ENCODE data around the gene SEMA6B. TPM values are rescaled to one million over a fixed set of nuclear protein-coding genes. Genes with fewer than 3 reads are reported as not detected.

The SEMA6B gene
- total and polyA plus RNA-seq, 2 donors (not counting 3 experiments of a cell fraction or from before 2014, with no cell fraction given) = 97.8 to 176 TPM

- Histone ChIP-seq H3K4me1 (ENCODE audit: control insufficient read depth, extremely low read depth, insufficient read depth, low read length) (no peaks in the 10 kb centered on the region), H3K4me2 (ENCODE audit: insufficient read depth, low read length) (no peak overlapping the region), H3K9me3 (replicated peaks; ENCODE audit: control insufficient read depth, insufficient read depth, low read length) (no peaks in the 10 kb centered on the region), H3K36me3 (ENCODE audit: control insufficient read depth in 2 of 2, extremely low read depth in 1 of 2, insufficient read depth in 2 of 2, low read length in 2 of 2) (no peaks in the 10 kb centered on the region), H3K9ac (replicated peaks; ENCODE audit: extremely low read depth, insufficient read depth, low read length) (no peak overlapping the region), H3K27me3 (ENCODE audit: control insufficient read depth in 2 of 2, insufficient read depth in 2 of 2, low read length in 2 of 2) (no peaks in the 10 kb centered on the region), H2AFZ (ENCODE audit: low read depth, low read length) (no peak overlapping the region), H3K4me3 (replicated peaks in 1 of 3; ENCODE audit: insufficient read depth in 1 of 3, low read depth in 1 of 3, low read length in 3 of 3) (no peak overlapping the region), H4K20me1 (replicated peaks; ENCODE audit: control insufficient read depth, extremely low read depth, insufficient read depth, low read length) (no peaks in the 10 kb centered on the region), H3K79me2 (ENCODE audit: control insufficient read depth, insufficient read depth, low read length) (no peaks in the 10 kb centered on the region), H3K27ac (ENCODE audit: insufficient read depth, low read depth, low read length) (no peak overlapping the region), H3K9me1 (replicated peaks; ENCODE audit: control insufficient read depth, extremely low read depth, insufficient read depth, low read length) (no peaks in the 10 kb centered on the region)
- dilution Hi-C loops (cut with MboI; ENCODE audit: extremely low pct_ligation_motif_present, low sequenced_read_pairs) = no loop called here
- DNase-seq (ENCODE audit: low read depth, low spot score) = no peak
- intact Hi-C loops (cut with micrococcal nuclease) = no loop called here
- no peak for TF ChIP-seq MYC (IDR thresholded peaks at IDR 0.05; ENCODE audit: low read depth, low read length)
- TF ChIP-seq JUN (IDR thresholded peaks at IDR 0.05; ENCODE audit: borderline replicate concordance, insufficient read depth, insufficient read length, low read depth) = no peak
- TF ChIP-seq CTCF (IDR thresholded peaks at IDR 0.05; ENCODE audit: extremely low read depth in 1 of 2, insufficient read depth in 1 of 2, low read depth in 1 of 2, low read length in 2 of 2) = no peak
- no peak for TF ChIP-seq FOS (IDR thresholded peaks at IDR 0.05; ENCODE audit: borderline replicate concordance, insufficient read depth, low read length)
- no peak for TF ChIP-seq EZH2 (IDR thresholded peaks at IDR 0.05; ENCODE audit: borderline replicate concordance, low read depth, low read length, severe bottlenecking)
- FAIRE-seq = no peak
- ChIA-PET CTCF (interaction anchor here (0.5 to 4.8 kb wide), 49 partner anchors 8 to 291 kb away, joined by 3 to 98 read pairs (median 4); partner anchors contain the start of genes HDGFL2, LRG1, PLIN4 and PLIN5), POLR2A (no interaction called here)
- no TSS peak for BruUV-seq (replicated peaks)
These were observed 33.9 kb downstream of the SEMA6B start for GRCh38 chr19:4525563-4526002.

Data from endothelial cell of umbilical vein (primary cell).